H1 (cell line): ENCODE data around the gene CRLF3. TPM values are rescaled to one million over a fixed set of nuclear protein-coding genes. Genes with fewer than 3 reads are reported as not detected.

Experiments used
- CTCF ChIA-PET: fragments of 300-600 bp; sonication (Branson Sonifier 250); formaldehyde crosslinking; loops from one replicate; lab custom pipeline; 2021; ENCODE audit not compliant: partially characterized antibody; lab: Charles Lee
- POLR2A ChIA-PET: fragments of 300-600 bp; sonication (Branson Sonifier 250); formaldehyde crosslinking; loops from one replicate; lab custom pipeline; 2021; ENCODE audit warnings: inconsistent platforms; ENCODE audit not compliant: partially characterized antibody; lab: Charles Lee
- DNase-seq, 2 experiments: peaks; one replicate each; pipeline versions ENCODE4 v3.0.0 to v3.0.0-alpha.2; 2010 to 2022; ENCODE audit warnings: low spot score in 2 of 2, low read depth in 1 of 2, mixed read lengths in 1 of 2
- FAIRE-seq: peaks from 2 replicates; lab custom pipeline; 2011; peaks lifted over from hg19 to GRCh38; lab: Jason Lieb, UNC
- H2AFZ ChIP-seq: 2 replicates; pipeline ENCODE4 v1.8.1; 2012; ENCODE audit warnings: low read length, inconsistent platforms
- H2AK5ac ChIP-seq: 2 replicates; pipeline ENCODE4 v1.6.1; 2013; ENCODE audit warnings: low read depth, low read length
- H2BK120ac ChIP-seq: replicated peaks from 2 replicates; pipeline ENCODE3; 2013; ENCODE audit warnings: low read depth, low read length, inconsistent platforms
- H2BK12ac ChIP-seq: 2 replicates; pipeline ENCODE4 v1.6.1; 2013; ENCODE audit warnings: low read depth, low read length
- H2BK15ac ChIP-seq: 2 replicates; pipeline ENCODE4 v1.6.1; 2013; ENCODE audit warnings: low read length
- H2BK20ac ChIP-seq: 2 replicates; pipeline ENCODE4 v1.6.1; 2013; ENCODE audit warnings: low read length
- H2BK5ac ChIP-seq: 2 replicates; pipeline ENCODE4 v1.6.1; 2013; ENCODE audit warnings: low read depth, low read length
- H3K14ac ChIP-seq: 2 replicates; pipeline ENCODE4 v1.6.1; 2013; ENCODE audit warnings: inconsistent platforms; ENCODE audit not compliant: insufficient read length
- H3K18ac ChIP-seq: 2 replicates; pipeline ENCODE4 v1.6.1; 2013; ENCODE audit warnings: low read length; ENCODE audit errors: extremely low read depth
- H3K23ac ChIP-seq: 2 replicates; pipeline ENCODE4 v1.6.1; 2013; ENCODE audit warnings: inconsistent platforms; ENCODE audit not compliant: insufficient read length
- H3K23me2 ChIP-seq: 2 replicates; pipeline ENCODE4 v1.6.1; 2013; ENCODE audit warnings: low read depth, low read length
- H3K27ac ChIP-seq: 2 replicates; pipeline ENCODE4 v1.6.1; 2011; ENCODE audit warnings: low read depth, low read length, inconsistent platforms
- H3K27me3 ChIP-seq, 4 experiments: replicated peaks in 1 of 4; 1 replicate in 1 of 4; 2 replicates in 3 of 4; pipeline versions ENCODE4 v1.6.1 to v1.8.1; 2011 to 2013; ENCODE audit warnings: low read length in 3 of 4, mild to moderate bottlenecking in 3 of 4, inconsistent platforms in 2 of 4, mixed read lengths in 2 of 4, moderate library complexity in 1 of 4; ENCODE audit not compliant: control insufficient read depth in 3 of 4, insufficient read depth in 3 of 4; ENCODE audit errors: extremely low read depth in 1 of 4
- H3K36me3 ChIP-seq, 4 experiments: 2 replicates each; pipeline versions ENCODE4 v1.6.1 to v1.8.1; 2011 to 2013; ENCODE audit warnings: mild to moderate bottlenecking in 4 of 4, low read length in 3 of 4, moderate library complexity in 2 of 4, control low read depth in 1 of 4, inconsistent platforms in 1 of 4; ENCODE audit not compliant: insufficient read depth in 4 of 4, control insufficient read depth in 2 of 4
- H3K4ac ChIP-seq: replicated peaks from 2 replicates; pipeline ENCODE3; 2013; ENCODE audit warnings: low read length, low read depth, mixed read lengths, inconsistent platforms; ENCODE audit not compliant: insufficient read length
- H3K4me1 ChIP-seq, 4 experiments: replicated peaks in 1 of 4; 1 replicate in 1 of 4; 2 replicates in 3 of 4; pipeline versions ENCODE4 v1.6.1 to v1.8.1; 2011 to 2013; ENCODE audit warnings: low read length in 3 of 4, inconsistent platforms in 2 of 4, mixed read lengths in 1 of 4; ENCODE audit not compliant: insufficient read depth in 4 of 4, control insufficient read depth in 3 of 4
- H3K4me2 ChIP-seq, 2 experiments: 2 replicates each; pipeline versions ENCODE4 v1.6.1 to v1.8.1; 2011 to 2013; ENCODE audit warnings: low read depth in 2 of 2, low read length in 2 of 2, control low read depth in 1 of 2, inconsistent platforms in 1 of 2, mild to moderate bottlenecking in 1 of 2; ENCODE audit not compliant: insufficient read depth in 1 of 2
- H3K4me3 ChIP-seq, 4 experiments: fragments of 200-600, 300-600 bp in 1 of 4; sonication (generic), shearing (Covaris generic), sonication (Bioruptor Twin) in 1 of 4; 2 replicates each; pipeline versions ENCODE4 v1.5.1 to v1.8.1; 2011 to 2016; ENCODE audit warnings: low read length in 4 of 4, low read depth in 3 of 4, control low read depth in 2 of 4, inconsistent platforms in 2 of 4, mild to moderate bottlenecking in 2 of 4, mixed read lengths in 1 of 4, moderate library complexity in 1 of 4; ENCODE audit not compliant: insufficient read depth in 2 of 4; ENCODE audit errors: extremely low read depth in 1 of 4
- H3K56ac ChIP-seq: replicated peaks from 2 replicates; pipeline ENCODE3; 2013; ENCODE audit warnings: low read depth, mild to moderate bottlenecking, mixed read lengths, low read length, inconsistent platforms; ENCODE audit not compliant: insufficient read length
- H3K79me1 ChIP-seq: 2 replicates; pipeline ENCODE4 v1.6.1; 2013; ENCODE audit warnings: low read depth, low read length, control low read depth
- H3K79me2 ChIP-seq, 2 experiments: 2 replicates each; pipeline versions ENCODE4 v1.6.1 to v1.8.1; 2012 to 2013; ENCODE audit warnings: low read length in 2 of 2, mild to moderate bottlenecking in 2 of 2, inconsistent platforms in 1 of 2; ENCODE audit not compliant: insufficient read depth in 2 of 2, control insufficient read depth in 1 of 2
- H3K9ac ChIP-seq, 4 experiments: replicated peaks in 1 of 4; 1 replicate in 1 of 4; 2 replicates in 3 of 4; pipeline versions ENCODE4 v1.6.1 to v1.8.1; 2011 to 2013; ENCODE audit warnings: low read depth in 3 of 4, low read length in 3 of 4, control low read depth in 2 of 4, mild to moderate bottlenecking in 2 of 4, moderate library complexity in 2 of 4, inconsistent platforms in 1 of 4; ENCODE audit errors: extremely low read depth in 1 of 4
- H3K9me3 ChIP-seq, 2 experiments: 2 replicates each; pipeline versions ENCODE4 v1.6.1 to v1.8.1; 2012 to 2013; ENCODE audit warnings: mild to moderate bottlenecking in 2 of 2, moderate library complexity in 2 of 2, control low read depth in 1 of 2, inconsistent platforms in 1 of 2, low read depth in 1 of 2, low read length in 1 of 2, mixed read lengths in 1 of 2; ENCODE audit not compliant: insufficient read depth in 2 of 2
- H4K20me1 ChIP-seq, 2 experiments: replicated peaks in 1 of 2; 2 replicates each; pipeline versions ENCODE3 to v1.8.1; 2011 to 2013; ENCODE audit warnings: inconsistent platforms in 2 of 2, low read length in 2 of 2, mild to moderate bottlenecking in 1 of 2; ENCODE audit not compliant: insufficient read depth in 2 of 2, control insufficient read depth in 1 of 2
- H4K5ac ChIP-seq: 2 replicates; pipeline ENCODE4 v1.6.1; 2013; ENCODE audit warnings: low read length, low read depth, mixed read lengths, inconsistent platforms; ENCODE audit not compliant: insufficient read length
- H4K8ac ChIP-seq: 2 replicates; pipeline ENCODE4 v1.8.0; 2013; ENCODE audit warnings: mild to moderate bottlenecking, moderate library complexity, low read length, inconsistent platforms; ENCODE audit not compliant: insufficient read depth; ENCODE audit errors: extremely low read depth
- H4K91ac ChIP-seq: replicated peaks from 2 replicates; pipeline ENCODE3; 2013; ENCODE audit warnings: low read length, mixed read lengths, inconsistent platforms; ENCODE audit not compliant: insufficient read length
- ASH2L ChIP-seq: fragments of 200-600, 300-600 bp; sonication (generic); IDR thresholded peaks from one replicate; pipeline ENCODE4 v1.7.1; 2017; ENCODE audit warnings: low read length
- CHD2 ChIP-seq: IDR thresholded peaks from 2 replicates; pipeline ENCODE4 v1.6.1; 2012; ENCODE audit warnings: low read length, improper control_type of control experiment
- JUN ChIP-seq: IDR thresholded peaks from 2 replicates; pipeline ENCODE4 v1.6.1; 2011; ENCODE audit warnings: low read depth, mild to moderate bottlenecking, improper control_type of control experiment, low read length
- KDM1A ChIP-seq: fragments of 200-600, 300-600 bp; sonication (generic); IDR thresholded peaks from 2 replicates; pipeline ENCODE4 v1.7.1; 2016; ENCODE audit warnings: mild to moderate bottlenecking, low read length, borderline replicate concordance
- RFX5 ChIP-seq: IDR thresholded peaks from 2 replicates; pipeline ENCODE4 v1.6.1; 2011; ENCODE audit warnings: low read depth, low read length, improper control_type of control experiment, borderline replicate concordance
- SUZ12 ChIP-seq: fragments of 200-600 bp; sonication (generic); IDR thresholded peaks from 2 replicates; pipeline ENCODE4 v1.6.1; 2012; ENCODE audit warnings: mild to moderate bottlenecking, inconsistent platforms, low read length, moderate library complexity, mixed read lengths
- WGBS, 2 experiments: shearing (Covaris generic) in 1 of 2; methylation state at CpG; one replicate each; pipeline versions ENCODE4 v1.1.6 to v1.1.7; 2013 to 2015; ENCODE audit warnings: low lambda C conversion rate in 2 of 2, mixed read lengths in 2 of 2, inconsistent platforms in 1 of 2, low coverage in 1 of 2, missing lambda C conversion rate in 1 of 2; ENCODE audit not compliant: insufficient replicate concordance in 2 of 2, insufficient coverage in 1 of 2, insufficient read length in 1 of 2; ENCODE audit errors: extremely low coverage in 1 of 2, missing lambda C conversion rate in 1 of 2; 5-methylcytosine and 5-hydroxymethylcytosine counted together
- polyA plus RNA-seq, 7 experiments: library from polyadenylated mRNA; depleted of rRNA in 3 of 7; stranded (reverse) in 5 of 7; unstranded in 2 of 7; fragments of >200 nt in 5 of 7; fragments of 200-250 nt in 2 of 7; gene quantifications; 1 replicate in 5 of 7; 2 replicates in 1 of 7; 4 replicates in 1 of 7; pipeline versions ENCODE4 v1.2.1 to v1.2.3, GENCODE V29; 2011 to 2013; ENCODE audit warnings: missing spikeins in 2 of 7, mixed read lengths in 2 of 7
- total RNA-seq: library from RNA; stranded (reverse); fragmentation: NEBNext Ultra II Directional; extraction: Animal tissue kit (Norgen Biotek cat#: 25700); gene quantifications from 2 replicates; pipeline ENCODE4 v1.2.1, GENCODE V29; 2021

The CRLF3 gene
- total and polyA plus RNA-seq, 2 of the 8 experiments (the other 6 are each of a cell fraction or from before 2014, with no cell fraction given): 12.7 to 22.7 TPM

GRCh38 chr17:30788918-30789317, 35.6 kb downstream of the CRLF3 start:
- Histone ChIP-seq H3K4me3 (no peak overlapping the region), H3K14ac (no peak overlapping the region), H2AFZ (no peak overlapping the region), H2AK5ac (no peak overlapping the region), H4K91ac (no peak overlapping the region), H4K8ac (no peak overlapping the region), H3K27me3 (no peaks in the 10 kb centered on the region), H3K9ac (no peak overlapping the region), H3K23ac (no peak overlapping the region), H3K79me2 (no peaks in the 10 kb centered on the region), H3K79me1 (no peaks in the 10 kb centered on the region), H3K4me2 (no peak overlapping the region), H4K5ac (no peak overlapping the region), H3K36me3 (peaks cover 2 to 79% (median 19%) of the 10 kb centered on the region in 4 experiments; a peak in 4 of 8 replicates), H3K27ac (no peak overlapping the region), H2BK120ac (no peak overlapping the region), H3K9me3 (no peaks in the 10 kb centered on the region), H3K23me2 (no peaks in the 10 kb centered on the region), H2BK12ac (no peak overlapping the region), H4K20me1 (no peaks in the 10 kb centered on the region), H2BK15ac (no peak overlapping the region), H2BK20ac (no peak overlapping the region), H3K4ac (no peak overlapping the region), H3K18ac (no peak overlapping the region), H3K4me1 (no peaks in the 10 kb centered on the region), H3K56ac (no peak overlapping the region), H2BK5ac (no peak overlapping the region)
- DNase-seq (no peak), FAIRE-seq (no peak)
- WGBS, 2 experiments: 95% methylated on average over 2 of the region's 2 CpGs; no CpG with 5 or more reads in 1 of the 2 experiments
- ChIA-PET CTCF (no interaction called here), POLR2A (interaction anchor here (3.0 kb wide), 1 partner anchor 10 kb away, joined by 13 read pairs; no protein-coding TSS in a partner anchor)
- no peak for TF ChIP-seq CHD2
- TF ChIP-seq ASH2L: no peak
- no peak for TF ChIP-seq SUZ12
- TF ChIP-seq JUN: no peak
- no peak for TF ChIP-seq KDM1A
- no peak for TF ChIP-seq RFX5
